DLD1 (cell line): ENCODE measurements around the gene DUSP15.
"Not testable (repeated sequence)": the region's sequence is repeated elsewhere in the genome, so short reads cannot be mapped to it uniquely, and the experiment has no call there.

Source experiments
- in situ Hi-C: cut with HindIII; loops from 2 replicates; pipeline ENCODE4 v1.10.0; 2017; ENCODE audit warnings: low sequenced_read_pairs

The DUSP15 gene

GRCh38 chr20:31840906-31841816, 29.2 kb downstream of the DUSP15 start:
- in situ Hi-C loops = no loop called here

GRCh38 chr20:31839782-31840487, 30.4 kb downstream of the DUSP15 start:
- in situ Hi-C loops = loop anchor here (10.0 kb wide), 1 partner anchor 105 kb away; no protein-coding TSS in a partner anchor

GRCh38 chr20:31838646-31839292, 31.6 kb downstream of the DUSP15 start:
- in situ Hi-C loops = loop anchor here (10.0 kb wide), 1 partner anchor 106 kb away; no protein-coding TSS in a partner anchor

GRCh38 chr20:31837896-31838397, 32.4 kb downstream of the DUSP15 start:
- in situ Hi-C loops = loop anchor here (10.0 kb wide), 1 partner anchor 107 kb away; no protein-coding TSS in a partner anchor

GRCh38 chr20:31836853-31837608, 33.3 kb downstream of the DUSP15 start:
- in situ Hi-C loops = loop anchor here (10.0 kb wide), 1 partner anchor 108 kb away; no protein-coding TSS in a partner anchor

GRCh38 chr20:31835977-31836852, 34.1 kb downstream of the DUSP15 start:
- in situ Hi-C loops = loop anchor here (10.0 kb wide), 1 partner anchor 109 kb away; no protein-coding TSS in a partner anchor

- in situ Hi-C loops = loop anchor here (10.0 kb wide), 1 partner anchor 109 kb away; no protein-coding TSS in a partner anchor
Measured at GRCh38 chr20:31835554-31835953, 34.8 kb downstream of the DUSP15 start.

- in situ Hi-C loops = loop anchor here (10.0 kb wide), 1 partner anchor 111 kb away; no protein-coding TSS in a partner anchor
Measured at GRCh38 chr20:31833931-31834521, 36.3 kb downstream of the DUSP15 start.

GRCh38 chr20:31833130-31833930, 37.0 kb downstream of the DUSP15 start:
- in situ Hi-C loops = loop anchor here (10.0 kb wide), 1 partner anchor 111 kb away; no protein-coding TSS in a partner anchor

- in situ Hi-C loops = loop anchor here (10.0 kb wide), 1 partner anchor 113 kb away; no protein-coding TSS in a partner anchor
Measured at GRCh38 chr20:31831771-31832306, 38.5 kb downstream of the DUSP15 start.

- in situ Hi-C loops = loop anchor here (10.0 kb wide), 1 partner anchor 114 kb away; no protein-coding TSS in a partner anchor
Measured at GRCh38 chr20:31831211-31831610, 39.1 kb downstream of the DUSP15 start.

GRCh38 chr20:31830406-31830981, 39.8 kb downstream of the DUSP15 start:
- in situ Hi-C loops = loop anchor here (10.0 kb wide), 1 partner anchor 114 kb away; no protein-coding TSS in a partner anchor

GRCh38 chr20:31829731-31830130, 40.6 kb downstream of the DUSP15 start:
- in situ Hi-C loops = loop anchor here (10.0 kb wide), 1 partner anchor 115 kb away; no protein-coding TSS in a partner anchor

GRCh38 chr20:31828016-31828415, 42.3 kb downstream of the DUSP15 start:
- in situ Hi-C loops = not testable (repeated sequence)

GRCh38 chr20:31827059-31827458, 43.3 kb downstream of the DUSP15 start:
- in situ Hi-C loops = no loop called here

GRCh38 chr20:31826074-31826473, 44.3 kb downstream of the DUSP15 start:
- in situ Hi-C loops = no loop called here
